Measurements from ENCODE around the gene FOXA3.

DNA sequence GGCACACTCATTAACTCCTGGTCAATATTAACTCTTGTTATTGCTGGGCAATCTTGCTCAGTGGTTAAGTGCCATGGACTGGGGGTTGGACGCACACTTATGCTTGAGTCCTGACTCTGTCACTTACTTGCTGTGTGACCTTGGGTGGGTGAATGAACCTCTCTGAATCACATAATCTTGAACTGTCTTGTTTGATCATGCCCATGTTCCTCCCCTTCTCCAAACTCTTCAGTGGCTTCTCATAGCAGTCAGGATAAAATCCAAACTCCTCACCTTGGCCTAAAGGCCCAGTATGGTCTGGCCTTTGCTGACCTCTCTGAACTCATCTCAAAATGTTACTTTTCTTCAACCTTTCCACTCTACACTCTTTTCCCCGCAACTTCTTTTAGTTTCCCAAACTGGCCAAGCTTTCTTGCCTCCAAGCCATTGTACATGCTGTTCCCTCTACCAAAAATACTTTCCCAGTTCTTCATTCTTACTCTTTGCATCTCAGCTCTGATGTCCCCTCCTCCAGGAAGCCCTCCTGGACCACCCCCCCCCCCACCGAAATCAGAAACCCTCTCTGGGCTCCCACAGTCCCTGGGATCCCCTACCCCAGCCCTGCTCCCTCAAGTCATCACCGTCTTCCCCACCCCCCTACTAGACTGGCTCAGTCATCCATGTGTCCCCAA lies 35.9 kb downstream of the FOXA3 start:
- TF ChIP-seq, protein P1, sequence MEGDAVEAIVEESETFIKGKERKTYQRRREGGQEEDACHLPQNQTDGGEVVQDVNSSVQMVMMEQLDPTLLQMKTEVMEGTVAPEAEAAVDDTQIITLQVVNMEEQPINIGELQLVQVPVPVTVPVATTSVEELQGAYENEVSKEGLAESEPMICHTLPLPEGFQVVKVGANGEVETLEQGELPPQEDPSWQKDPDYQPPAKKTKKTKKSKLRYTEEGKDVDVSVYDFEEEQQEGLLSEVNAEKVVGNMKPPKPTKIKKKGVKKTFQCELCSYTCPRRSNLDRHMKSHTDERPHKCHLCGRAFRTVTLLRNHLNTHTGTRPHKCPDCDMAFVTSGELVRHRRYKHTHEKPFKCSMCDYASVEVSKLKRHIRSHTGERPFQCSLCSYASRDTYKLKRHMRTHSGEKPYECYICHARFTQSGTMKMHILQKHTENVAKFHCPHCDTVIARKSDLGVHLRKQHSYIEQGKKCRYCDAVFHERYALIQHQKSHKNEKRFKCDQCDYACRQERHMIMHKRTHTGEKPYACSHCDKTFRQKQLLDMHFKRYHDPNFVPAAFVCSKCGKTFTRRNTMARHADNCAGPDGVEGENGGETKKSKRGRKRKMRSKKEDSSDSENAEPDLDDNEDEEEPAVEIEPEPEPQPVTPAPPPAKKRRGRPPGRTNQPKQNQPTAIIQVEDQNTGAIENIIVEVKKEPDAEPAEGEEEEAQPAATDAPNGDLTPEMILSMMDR (IDR thresholded peaks at IDR 0.05), result no peak
- no peak for TF ChIP-seq POLR2A (IDR thresholded peaks at IDR 0.05)
